GM21576 (cell line): ENCODE measurements around the gene MARCHF9.
A peak's percentile ranks its signal among the peaks of the same experiment; 100 is the strongest.

ENCODE experiments used
- ATAC-seq: cut with Tn5 transposase; IDR thresholded peaks from one replicate; pipeline ENCODE4 v1.9.1; 2021; ENCODE audit warnings: mild to moderate bottlenecking, moderate library complexity; ENCODE audit not compliant: unreplicated experiment

MARCHF9 gene

GRCh38 chr12:57753756-57754337, 1.1 kb upstream of the MARCHF9 start:
- no peak for ATAC-seq

- no peak for ATAC-seq
Observed at GRCh38 chr12:57755194-57755453, 221 bp downstream of the MARCHF9 start.

- ATAC-seq = no peak
Observed at GRCh38 chr12:57755454-57756372, 810 bp downstream of the MARCHF9 start.

- peak; percentile 22 for ATAC-seq
Observed at GRCh38 chr12:57756406-57757341, 1.8 kb downstream of the MARCHF9 start.

GRCh38 chr12:57757771-57758170, 2.9 kb downstream of the MARCHF9 start:
- no peak for ATAC-seq

GRCh38 chr12:57758552-57759359, 3.9 kb downstream of the MARCHF9 start:
- no peak for ATAC-seq

GRCh38 chr12:57759360-57759980, 4.6 kb downstream of the MARCHF9 start:
- no peak for ATAC-seq

- no peak for ATAC-seq
Observed at GRCh38 chr12:57760347-57760982, 5.6 kb downstream of the MARCHF9 start.

GRCh38 chr12:57761391-57761998, 6.6 kb downstream of the MARCHF9 start:
- no peak for ATAC-seq

GRCh38 chr12:57762463-57762862, 7.6 kb downstream of the MARCHF9 start:
- ATAC-seq = no peak

- no peak for ATAC-seq
Observed at GRCh38 chr12:57763881-57764661, 9.2 kb downstream of the MARCHF9 start.

GRCh38 chr12:57764662-57765002, 9.7 kb downstream of the MARCHF9 start:
- ATAC-seq = peak; percentile 8

- ATAC-seq = peak; percentile 58
Observed at GRCh38 chr12:57765003-57765697, 10.2 kb downstream of the MARCHF9 start.

GRCh38 chr12:57765698-57766463, 11.0 kb downstream of the MARCHF9 start:
- no peak for ATAC-seq

- no peak for ATAC-seq
Observed at GRCh38 chr12:57766464-57767304, 11.8 kb downstream of the MARCHF9 start, which contains the start of gene CYP27B1. TSS of gene CYP27B1 (minus strand) at chr12:57767078. CDS start at chr12:57767041, 37 bp downstream.

GRCh38 chr12:57767305-57767698, 12.4 kb downstream of the MARCHF9 start:
- ATAC-seq = no peak
